ENCODE results near the gene PNMA8B.

PNMA8B gene

DNA sequence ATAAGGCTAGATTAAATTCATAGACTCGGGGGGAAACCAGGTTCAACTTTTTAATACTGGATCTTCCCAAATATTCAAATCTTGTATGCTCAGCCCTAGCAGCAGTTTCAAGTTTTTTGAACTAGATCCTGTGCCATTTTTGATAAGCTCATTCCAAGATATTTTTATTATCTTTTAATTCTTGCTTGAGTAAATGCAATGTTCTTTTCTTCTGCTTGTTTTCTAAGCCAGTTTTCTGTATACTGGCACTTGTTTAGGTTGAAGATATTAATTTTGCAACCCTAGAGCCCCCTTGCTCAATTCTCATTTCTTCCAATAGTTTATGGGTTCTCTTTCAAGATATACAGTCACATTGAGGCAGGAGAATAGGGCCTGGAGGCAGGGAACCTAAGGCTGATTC, 53.8 kb downstream of the PNMA8B start:
- Histone ChIP-seq H2AFZ (ENCODE audit: low read length, unreplicated experiment) (no peak overlapping the region), H3K79me2 (ENCODE audit: control insufficient read depth, insufficient read depth, low read length, unreplicated experiment) (no peaks in the 10 kb centered on the region), H3K27me3 (ENCODE audit: insufficient read depth, low read length) (no peaks in the 10 kb centered on the region), H3K4me3 (ENCODE audit: low read depth, low read length) (no peak overlapping the region), H3K36me3 (ENCODE audit: insufficient read depth, low read length) (no peaks in the 10 kb centered on the region), H3K27ac (ENCODE audit: low read depth, low read length) (no peak overlapping the region), H3K4me1 (ENCODE audit: control insufficient read depth, insufficient read depth, low read length, unreplicated experiment) (peaks cover 2% of the 10 kb centered on the region)
